GM18520 (cell line): ENCODE results near the gene DTD1.
A peak's percentile ranks its signal among the peaks of the same experiment; 100 is the strongest.

ENCODE experiments used
- ATAC-seq: cut with Tn5 transposase; IDR thresholded peaks from one replicate; pipeline ENCODE4 v1.9.1; 2021; ENCODE audit not compliant: unreplicated experiment

DTD1 gene

GRCh38 chr20:18702736-18703135, 114.9 kb downstream of the DTD1 start:
- no peak for ATAC-seq

GRCh38 chr20:18705490-18705889, 117.6 kb downstream of the DTD1 start:
- no peak for ATAC-seq

GRCh38 chr20:18705910-18706309, 118.1 kb downstream of the DTD1 start:
- ATAC-seq = no peak

GRCh38 chr20:18712131-18712530, 124.3 kb downstream of the DTD1 start:
- no peak for ATAC-seq

GRCh38 chr20:18712882-18713281, 125.0 kb downstream of the DTD1 start:
- ATAC-seq = no peak

- no peak for ATAC-seq
Measured at GRCh38 chr20:18715564-18715963, 127.7 kb downstream of the DTD1 start.

- no peak for ATAC-seq
Measured at GRCh38 chr20:18717062-18717461, 129.2 kb downstream of the DTD1 start.

- ATAC-seq = no peak
Measured at GRCh38 chr20:18718129-18718528, 130.3 kb downstream of the DTD1 start.

- ATAC-seq = no peak
Measured at GRCh38 chr20:18719426-18719825, 131.6 kb downstream of the DTD1 start.

GRCh38 chr20:18721551-18722115, 133.8 kb downstream of the DTD1 start:
- ATAC-seq = no peak

- ATAC-seq = no peak
Measured at GRCh38 chr20:18722371-18722770, 134.5 kb downstream of the DTD1 start.

- no peak for ATAC-seq
Measured at GRCh38 chr20:18724077-18724476, 136.2 kb downstream of the DTD1 start.

GRCh38 chr20:18724788-18725464, 137.1 kb downstream of the DTD1 start:
- no peak for ATAC-seq

- ATAC-seq = no peak
Measured at GRCh38 chr20:18727032-18727508, 139.2 kb downstream of the DTD1 start.

GRCh38 chr20:18728165-18728869, 140.5 kb downstream of the DTD1 start:
- ATAC-seq = peak; percentile 84

- peak; percentile 17 for ATAC-seq
Measured at GRCh38 chr20:18728870-18729224, 141.0 kb downstream of the DTD1 start.

GRCh38 chr20:18729231-18729825, 141.5 kb downstream of the DTD1 start:
- no peak for ATAC-seq

- no peak for ATAC-seq
Measured at GRCh38 chr20:18731940-18732339, 144.1 kb downstream of the DTD1 start.

GRCh38 chr20:18734525-18735189, 146.8 kb downstream of the DTD1 start:
- ATAC-seq = no peak

- ATAC-seq = no peak
Measured at GRCh38 chr20:18737140-18737539, 149.3 kb downstream of the DTD1 start.

GRCh38 chr20:18738055-18738454, 150.2 kb downstream of the DTD1 start:
- no peak for ATAC-seq
